ENCODE data around the gene GMPPA.

GMPPA gene

DNA sequence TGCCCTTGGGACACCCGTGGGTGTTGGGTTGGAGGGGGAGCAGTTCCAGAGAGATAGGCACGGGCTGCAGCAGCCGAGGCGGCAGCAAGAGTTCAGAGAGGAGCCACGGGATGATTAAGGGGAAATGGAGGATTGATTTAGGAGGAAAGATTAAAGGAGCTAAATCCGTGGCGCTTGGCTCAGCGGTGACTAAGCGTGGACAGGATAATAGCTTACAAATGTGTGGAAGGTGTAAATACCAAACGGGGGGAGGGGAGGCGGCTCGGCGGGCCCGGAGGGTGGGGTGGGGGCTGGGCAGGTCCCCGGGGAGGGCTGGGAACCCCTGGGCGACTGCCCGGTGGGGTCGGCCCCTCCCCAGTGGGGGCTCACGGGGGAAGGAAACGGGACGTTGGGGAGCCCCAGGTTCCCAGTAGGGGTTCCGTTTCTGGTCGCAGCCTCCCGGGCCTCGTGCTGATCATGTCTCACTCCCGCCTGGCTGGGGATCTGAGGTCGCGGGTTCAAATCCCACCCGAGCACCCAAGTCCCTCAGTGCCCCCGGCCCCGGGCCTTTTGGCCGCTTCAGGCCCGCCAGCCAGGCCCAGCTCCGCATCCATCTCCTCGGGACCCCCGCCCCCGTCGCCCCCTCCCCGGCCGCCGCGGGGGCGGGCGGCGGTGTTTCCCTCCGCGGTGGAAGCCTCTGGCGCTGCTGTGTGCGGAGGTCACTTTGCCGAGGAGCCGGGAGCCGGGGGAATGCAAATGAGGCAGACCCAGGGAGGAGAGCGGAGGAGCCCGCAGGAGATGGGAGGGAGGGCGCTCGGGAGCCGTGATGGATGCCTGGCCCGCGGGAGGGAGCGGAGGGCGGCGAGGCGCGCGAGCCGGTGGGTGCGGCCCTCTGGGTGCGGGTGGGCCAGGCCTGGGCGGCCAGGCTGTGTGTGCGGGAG, 23.7 kb downstream of the GMPPA start:
- no peak for FAIRE-seq

DNA sequence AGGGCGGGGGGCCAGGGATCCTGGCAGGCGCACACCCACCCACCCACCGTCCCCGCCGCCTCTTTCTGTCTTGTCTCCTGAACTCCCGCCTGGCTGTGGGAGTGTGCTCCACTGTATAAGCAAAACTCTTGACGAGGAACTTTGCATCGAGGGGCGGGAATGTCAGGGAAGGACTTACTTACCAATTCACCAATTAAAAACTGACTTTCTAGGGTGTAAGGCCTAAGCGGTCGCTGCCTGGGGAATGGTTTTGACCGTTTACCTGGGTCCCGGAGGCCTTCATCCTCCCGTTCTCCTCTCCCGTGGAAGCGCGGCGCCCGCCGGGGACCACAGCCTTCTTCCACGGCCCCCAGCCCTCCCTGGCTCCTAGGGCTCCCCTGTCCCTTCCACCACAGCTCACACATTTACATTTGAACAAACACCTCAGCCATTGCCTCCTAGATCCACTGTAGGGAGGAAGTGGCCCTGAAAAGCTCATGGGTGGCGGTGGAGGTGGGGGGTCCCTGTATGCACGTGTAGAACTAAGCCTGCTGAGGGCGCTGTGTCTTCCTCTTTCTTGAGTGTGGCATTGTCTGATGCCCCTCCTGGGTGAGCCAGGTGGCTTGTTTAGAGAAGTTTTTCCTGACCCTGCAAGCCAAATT, 24.5 kb downstream of the GMPPA start:
- FAIRE-seq = no peak

DNA sequence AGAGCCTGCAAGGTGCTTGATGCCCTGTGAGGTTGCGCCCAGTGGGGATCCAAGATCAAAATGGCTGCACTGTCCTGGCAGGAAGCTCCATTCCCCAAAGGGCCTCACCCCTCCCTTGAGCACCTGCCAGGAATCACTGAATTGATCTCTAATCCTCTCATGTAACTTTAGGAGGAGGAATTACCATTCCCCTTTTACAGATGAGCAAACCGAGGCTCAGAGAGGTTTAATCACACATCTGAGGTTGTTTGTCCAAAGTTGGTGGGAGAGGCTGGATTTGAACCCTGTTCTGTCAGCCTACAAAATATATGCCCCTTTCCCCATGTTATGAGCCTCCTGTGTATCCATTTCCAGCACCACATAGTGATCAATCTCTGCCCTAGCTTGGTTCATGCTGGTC, 26.1 kb downstream of the GMPPA start:
- FAIRE-seq = no peak

DNA sequence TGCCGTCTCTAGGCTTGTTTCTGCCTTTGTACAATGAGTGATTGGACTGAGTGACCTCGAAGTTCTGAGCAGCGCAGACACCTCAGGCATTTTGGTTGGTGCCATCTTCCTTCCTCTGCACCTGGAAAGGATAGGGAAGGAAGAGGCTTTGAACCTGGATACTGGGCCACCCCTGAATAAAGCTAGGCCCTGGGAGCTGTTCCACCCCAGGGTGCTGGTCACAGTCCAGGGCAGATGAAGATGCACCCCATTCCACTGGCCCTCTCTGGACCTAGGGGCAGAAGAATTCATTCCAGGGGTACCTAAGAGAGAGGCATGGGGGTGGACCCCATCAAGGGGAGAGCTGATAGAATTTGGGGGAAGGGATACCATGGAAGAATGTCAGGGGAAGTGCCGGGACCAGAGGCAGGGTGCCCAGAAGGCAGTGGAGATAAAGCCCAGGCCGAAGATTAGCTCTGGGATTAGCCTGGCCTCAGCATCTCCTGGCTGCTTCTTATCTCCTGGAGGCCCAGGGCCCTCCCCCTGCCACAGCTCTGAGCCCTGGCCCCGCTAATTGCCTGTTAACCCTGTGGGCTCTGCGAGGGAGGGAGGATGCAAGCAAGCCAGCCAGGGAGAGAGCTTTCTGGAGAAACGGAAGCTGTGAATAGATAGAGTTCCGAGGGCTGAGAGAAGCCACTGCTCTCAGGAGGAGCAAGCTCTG, 27.0 kb downstream of the GMPPA start:
- no peak for FAIRE-seq

DNA sequence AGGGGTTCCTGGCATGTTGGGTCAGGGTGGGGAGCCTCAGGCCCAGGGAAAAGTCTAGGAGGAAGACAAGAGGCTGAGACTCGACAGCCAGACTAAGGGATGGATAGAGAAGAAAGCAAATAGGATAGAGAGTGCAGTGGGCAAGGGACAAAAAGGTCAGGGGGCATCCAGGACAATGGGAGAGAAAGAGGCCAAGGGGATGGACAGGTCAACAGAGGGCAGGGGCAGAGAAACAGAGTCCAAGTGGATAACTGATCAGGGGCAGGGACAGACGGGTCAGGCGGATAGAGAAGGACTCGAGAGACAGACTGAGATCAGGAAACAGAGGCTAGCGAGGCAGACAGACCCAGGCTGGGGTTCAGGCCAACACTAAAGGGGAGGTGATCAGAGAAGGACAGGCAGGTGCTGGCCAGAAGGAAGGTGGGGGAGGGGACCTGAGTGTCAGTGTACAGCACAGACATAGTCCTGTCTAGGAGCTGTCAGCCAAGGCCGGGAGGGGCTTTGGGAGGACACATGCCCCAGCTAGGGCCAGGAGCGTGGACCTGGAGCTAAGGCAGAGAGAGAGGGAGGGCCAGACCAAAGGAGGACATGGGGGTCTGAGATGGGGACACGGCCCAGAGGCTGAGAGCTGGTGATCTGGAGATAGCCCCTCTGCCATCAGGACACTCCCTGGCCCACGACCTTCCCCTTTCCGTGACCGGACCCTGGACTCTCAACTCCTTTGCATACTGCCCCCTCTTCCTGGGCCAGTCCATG, 27.8 kb downstream of the GMPPA start:
- FAIRE-seq = no peak

DNA sequence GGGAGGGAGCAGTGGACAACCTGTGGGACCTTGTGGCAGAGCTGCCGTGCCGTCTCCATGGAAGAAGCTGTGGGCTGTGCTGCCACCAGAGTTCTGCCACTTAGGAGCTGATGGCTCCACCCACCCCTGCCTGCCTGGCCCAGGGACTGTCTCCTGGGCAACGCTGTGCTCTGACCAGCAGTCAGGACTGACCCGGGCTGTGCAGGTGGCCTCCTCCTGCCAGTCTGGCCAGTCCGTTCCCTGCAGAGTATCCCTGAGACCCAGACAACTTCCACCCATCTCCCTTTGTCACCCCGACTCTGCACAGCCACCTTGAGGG, 28.3 kb downstream of the GMPPA start:
- no peak for FAIRE-seq

DNA sequence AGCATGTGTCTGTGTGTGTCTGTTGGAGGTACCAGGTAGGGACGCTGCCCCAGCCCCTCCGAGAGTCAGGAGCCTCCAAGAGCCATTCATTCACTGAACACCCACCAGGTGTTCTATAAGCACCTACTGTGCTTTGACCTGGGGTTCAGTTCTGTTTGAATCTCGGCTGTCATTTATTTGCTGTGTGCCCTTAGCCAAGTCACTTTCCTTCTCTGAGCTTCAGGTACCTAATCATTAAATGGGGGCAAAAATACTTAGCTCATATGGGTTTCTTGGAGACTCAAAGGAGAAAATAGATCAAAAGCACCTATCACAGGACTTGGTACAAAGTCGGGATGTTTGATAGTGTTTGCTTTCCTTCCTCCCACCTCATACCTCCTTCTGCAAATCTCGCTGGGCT, 28.8 kb downstream of the GMPPA start:
- FAIRE-seq = no peak

DNA sequence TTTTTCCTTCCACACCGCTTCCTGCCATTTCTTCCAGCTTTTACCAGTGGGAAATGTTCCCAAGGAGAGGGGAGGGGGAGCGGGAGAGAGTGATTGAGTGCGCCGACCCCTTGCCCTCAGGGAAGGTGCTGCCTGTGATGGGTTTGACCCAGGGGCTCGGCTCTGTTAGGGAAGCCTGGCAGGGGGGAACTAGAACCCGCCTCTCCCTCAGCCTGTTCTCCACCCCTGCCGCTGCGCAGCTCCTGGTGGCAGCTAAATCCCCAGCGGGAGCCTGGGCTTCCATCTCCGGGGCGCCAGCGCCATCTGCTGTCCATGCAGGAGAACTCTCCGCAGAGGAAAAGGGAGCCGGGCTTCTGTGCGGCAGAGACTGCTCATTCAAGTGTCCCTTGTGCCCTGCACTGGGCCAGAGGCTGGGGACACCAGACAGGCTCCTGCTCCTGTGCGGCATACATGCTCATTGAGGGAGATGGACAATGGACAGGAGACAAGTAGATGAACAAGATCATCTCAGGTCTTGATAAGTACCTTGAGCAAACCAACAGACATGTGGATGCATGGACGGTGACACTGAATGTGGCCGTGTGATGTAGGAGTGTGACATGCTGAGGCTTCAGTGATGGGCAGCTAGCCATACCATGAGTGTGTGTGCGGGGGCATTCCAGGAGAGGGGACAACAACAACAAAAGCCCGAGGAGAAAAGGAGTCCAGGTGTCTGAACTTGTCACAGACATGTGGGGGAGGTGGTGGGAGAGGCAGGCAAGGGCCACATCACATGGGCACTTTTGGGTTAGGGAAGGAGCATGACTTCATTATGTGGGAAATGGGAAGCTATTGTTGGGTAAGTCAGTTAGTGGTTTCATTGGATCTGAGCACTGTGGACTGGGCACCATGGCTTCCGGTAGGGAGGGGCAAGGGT, 31.6 kb downstream of the GMPPA start:
- FAIRE-seq = no peak

DNA sequence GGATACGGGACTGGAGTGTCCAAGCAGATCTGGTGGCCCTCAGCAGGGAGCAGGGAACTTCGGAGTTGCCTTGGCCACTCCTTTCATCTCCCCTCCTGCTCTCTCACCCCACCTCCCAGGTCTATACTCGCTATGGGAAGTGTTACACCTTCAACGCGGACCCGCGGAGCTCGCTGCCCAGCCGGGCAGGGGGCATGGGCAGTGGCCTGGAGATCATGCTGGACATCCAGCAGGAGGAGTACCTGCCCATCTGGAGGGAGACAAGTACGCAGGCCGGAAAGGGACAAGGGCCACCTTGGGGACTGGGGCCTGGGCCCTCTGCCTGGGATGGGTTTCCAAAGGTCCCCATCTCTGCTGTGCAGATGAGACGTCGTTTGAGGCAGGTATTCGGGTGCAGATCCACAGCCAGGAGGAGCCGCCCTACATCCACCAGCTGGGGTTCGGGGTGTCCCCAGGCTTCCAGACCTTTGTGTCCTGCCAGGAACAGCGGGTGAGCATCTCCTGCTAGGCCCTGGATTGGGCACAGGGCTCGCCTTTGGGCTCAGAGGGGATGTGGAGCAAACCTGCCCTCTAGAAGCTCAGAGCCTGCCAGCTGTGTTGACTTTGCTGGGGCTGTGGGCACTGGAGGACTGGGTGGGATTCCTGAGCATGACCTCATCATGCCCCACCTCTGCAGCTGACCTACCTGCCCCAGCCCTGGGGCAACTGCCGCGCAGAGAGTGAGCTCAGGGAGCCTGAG, 33.1 kb downstream of the GMPPA start:
- no peak for FAIRE-seq

DNA sequence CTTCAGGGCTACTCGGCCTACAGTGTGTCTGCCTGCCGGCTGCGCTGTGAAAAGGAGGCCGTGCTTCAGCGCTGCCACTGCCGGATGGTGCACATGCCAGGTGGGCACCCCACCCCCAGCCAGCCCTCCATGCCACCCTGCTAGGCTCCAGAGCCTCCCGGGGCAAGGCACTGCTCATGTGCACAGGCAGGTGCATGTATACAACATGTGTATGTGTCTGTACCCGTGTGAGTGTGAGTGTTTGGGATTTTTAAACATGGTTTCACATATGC, 33.6 kb downstream of the GMPPA start:
- FAIRE-seq = no peak

DNA sequence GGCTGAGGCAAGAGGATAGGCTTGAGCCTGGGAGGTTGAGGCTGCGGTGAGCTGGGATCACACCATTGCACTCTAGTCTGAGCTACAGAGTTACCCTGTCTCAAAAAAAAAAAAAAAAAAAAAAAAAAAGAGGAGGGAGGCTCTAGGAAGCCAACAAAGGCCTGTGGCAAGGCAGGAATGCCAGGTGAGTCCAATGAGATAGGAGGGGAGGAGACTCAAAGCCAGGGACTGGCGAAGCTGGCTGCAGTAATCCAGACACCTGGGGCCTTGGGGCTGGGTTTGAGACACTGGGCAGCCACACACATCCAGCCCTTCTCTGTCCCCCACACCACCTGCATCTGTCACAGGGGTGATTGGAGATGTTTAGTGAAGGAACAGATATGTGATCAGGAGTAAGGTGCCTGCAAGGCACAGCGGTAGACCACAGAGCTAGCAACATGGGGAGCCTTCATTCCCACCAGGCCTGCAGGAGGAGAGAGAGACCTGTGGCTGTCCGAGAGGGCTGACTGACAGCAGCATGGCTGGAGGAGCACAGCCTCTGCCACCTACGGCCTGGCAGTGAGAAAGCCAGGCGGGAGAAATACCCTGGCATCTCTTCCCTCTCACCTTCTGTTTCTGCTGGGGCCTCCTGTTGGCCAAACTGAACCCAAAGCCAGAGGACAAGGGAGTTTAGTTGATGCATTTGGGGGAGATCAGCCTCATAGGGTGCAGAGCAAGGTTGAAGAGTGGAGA, 35.4 kb downstream of the GMPPA start:
- FAIRE-seq = no peak

DNA sequence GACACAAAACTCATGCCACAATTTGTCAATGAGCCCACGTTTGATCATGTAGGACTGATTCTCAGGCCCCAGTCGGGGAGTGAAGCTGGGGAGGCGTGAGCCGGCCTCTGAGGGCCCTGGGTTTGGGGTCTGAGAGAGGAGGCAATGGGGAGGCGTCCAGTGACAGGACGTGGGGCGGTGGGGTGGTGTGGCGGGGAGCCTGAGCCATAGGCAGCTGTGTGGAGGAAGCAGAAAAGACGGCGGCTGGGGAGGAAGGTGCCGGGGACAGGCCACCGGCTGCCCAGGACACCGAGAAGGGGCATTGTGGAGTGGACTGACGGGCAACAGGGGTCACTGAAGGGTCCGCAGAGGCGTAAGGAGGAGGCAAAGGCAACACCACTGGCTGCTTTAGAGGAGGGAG, 37.7 kb downstream of the GMPPA start:
- FAIRE-seq = no peak

DNA sequence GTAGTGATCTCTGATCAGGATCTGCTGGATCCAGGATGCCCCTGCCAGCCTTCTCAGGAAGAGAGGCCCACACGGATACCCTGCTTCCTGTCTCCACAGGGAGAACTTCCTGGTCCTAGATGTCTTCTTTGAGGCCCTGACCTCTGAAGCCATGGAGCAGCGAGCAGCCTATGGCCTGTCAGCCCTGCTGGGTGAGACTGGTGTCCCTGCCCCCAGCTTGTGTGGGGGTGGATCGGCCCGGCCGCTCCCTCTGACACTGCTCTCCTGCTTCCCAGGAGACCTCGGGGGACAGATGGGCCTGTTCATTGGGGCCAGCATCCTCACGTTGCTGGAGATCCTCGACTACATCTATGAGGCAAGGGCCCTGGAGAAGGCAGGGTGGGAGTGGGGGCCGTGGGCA, 38.3 kb downstream of the GMPPA start:
- FAIRE-seq = no peak

DNA sequence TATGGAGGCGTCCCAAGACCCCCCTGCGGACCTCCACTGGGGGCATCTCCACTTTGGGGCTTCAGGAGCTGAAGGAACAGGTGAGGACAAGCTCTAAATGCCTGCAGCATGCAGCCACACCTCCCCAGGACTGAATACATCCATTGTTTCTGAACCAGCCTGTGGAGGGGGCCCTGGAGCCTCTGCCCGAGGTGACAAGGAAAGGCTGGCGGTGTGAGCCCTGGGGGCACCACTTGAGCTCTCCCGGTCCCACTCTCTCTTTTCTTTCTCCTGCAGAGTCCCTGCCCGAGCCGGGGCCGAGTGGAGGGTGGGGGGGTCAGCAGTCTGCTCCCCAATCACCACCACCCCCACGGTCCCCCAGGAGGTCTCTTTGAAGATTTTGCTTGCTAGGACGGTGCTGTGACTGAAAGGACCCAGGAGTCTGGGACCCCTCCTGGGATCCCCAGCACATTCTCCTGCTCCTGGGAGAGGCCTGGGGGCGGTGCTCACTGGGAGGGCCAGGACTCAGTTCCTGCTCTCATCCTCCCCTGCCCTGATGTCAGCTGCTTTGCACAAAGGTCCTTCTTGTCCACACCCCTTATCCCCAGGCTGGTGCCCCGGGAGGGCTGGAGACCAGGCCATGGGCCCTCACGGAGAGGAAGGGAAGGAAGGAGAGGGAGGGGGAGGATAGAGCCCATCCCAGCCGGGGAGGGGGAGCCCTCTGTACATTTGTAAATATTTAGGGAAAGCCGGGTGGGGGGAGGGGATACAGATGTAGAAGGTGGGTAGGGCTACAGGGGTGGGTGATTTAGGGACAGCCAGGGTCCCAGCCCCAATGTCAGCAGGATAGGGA, 39.2 kb downstream of the GMPPA start:
- FAIRE-seq = no peak

DNA sequence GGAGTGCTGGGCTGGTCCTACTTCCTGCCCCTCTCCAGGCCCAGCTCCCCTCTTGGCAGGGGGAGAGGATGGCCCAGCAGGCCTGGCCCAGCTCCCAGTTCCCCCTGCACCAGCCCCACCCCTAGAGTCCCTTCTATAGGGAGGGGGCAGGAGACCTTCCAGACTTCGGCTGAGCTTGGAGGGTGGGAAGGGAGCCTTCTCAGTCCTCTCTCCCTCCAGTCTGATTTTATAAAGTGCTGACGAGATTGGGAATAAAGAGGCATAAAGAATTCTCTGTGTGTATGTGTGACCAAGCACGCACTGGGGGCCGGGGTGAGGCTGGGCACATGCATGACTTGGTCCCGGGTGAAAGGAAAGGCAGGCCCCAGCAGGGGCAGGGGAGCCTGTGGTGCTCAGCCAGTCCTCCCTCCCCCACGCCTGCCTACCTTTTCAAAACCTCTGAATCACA, 39.8 kb downstream of the GMPPA start:
- FAIRE-seq = no peak

DNA sequence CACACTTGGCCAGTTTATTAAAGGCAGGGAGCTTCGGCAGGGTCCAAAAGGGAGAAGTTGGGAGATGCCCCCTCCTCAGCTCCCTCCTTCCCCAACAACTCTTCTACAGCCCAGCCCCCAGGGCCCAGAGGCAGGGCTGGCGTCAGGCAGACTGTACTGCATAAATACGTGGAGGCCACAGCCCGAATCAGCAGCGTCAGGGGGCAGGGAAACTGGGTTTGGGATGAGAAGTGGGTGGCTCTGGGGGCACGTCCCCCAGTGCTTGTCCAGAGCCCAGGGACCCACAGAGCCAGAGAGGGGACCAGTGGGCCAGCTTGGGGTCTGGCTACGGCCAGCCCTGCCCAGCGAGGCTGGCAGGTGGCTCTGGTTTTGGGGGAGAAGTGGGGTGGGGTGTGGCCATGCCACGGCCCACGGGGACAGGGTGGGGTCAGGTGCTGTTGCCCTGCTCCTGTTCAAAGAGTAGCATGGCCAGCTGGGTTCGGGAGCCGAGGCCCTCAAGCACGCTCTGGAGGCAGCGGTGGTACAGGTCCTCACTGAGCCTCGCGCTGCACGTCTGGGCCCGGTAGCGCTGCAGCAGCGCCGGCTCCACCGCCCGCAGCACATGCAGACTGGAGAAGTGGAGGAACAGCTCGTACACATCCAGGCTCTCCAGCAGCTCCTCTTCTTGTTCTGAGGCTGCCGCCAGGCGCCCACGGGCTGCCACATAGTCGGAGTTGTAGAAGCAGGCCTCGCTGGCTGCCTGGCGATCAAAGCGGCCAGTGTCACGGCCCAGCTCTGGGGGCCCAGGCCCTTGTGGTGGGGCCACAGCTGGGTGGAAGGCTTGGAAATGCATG, 40.5 kb downstream of the GMPPA start:
- no peak for FAIRE-seq

DNA sequence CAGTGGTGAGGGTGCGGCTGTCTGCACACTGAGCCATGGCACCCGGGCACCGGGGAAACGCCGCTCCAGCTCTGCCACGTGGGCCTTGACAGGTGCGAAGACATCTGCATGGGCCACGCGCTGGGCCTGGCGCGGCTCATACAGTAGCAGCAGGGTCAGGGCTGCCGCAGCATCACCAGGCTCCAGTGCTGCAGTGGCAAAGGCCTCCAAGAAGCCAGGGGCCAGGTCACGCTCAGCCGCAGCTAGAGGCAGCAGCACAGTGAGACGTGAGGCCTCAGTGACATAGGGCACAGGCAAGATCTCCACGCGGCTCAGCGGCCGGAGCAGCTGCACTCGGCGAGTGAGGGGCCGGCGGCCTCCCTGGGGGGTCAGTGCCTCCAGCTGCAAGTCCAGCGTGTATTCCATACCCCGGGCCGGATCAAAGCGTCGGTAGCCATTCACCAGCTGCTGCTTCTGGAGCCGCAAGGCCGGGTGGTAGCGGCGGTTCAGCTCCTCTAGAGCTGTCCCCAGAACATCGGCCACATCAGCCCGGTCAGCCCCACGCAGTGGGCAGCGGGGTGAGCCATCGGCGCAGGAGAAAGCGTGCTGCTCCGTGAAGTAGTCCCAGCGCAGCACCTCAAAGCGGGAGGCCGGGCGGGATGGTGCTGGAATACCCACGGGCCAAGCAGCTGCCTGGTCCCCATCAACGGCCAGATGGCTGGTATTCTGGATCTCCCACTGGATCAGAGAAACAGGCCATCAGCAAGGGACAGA, 41.4 kb downstream of the GMPPA start:
- no peak for FAIRE-seq
